NT2/D1 (cell line): ENCODE data around the gene NKAIN2.
"Not testable (repeated sequence)": the region's sequence is repeated elsewhere in the genome, so short reads cannot be mapped to it uniquely, and the experiment has no call there.

ENCODE experiments used
- DNase-seq: peaks from one replicate; pipeline ENCODE4 v3.0.0-alpha.2; 2011; ENCODE audit warnings: low read depth, low spot score
- H3K27me3 ChIP-seq: 2 replicates; pipeline ENCODE4 v1.6.0; 2011; ENCODE audit warnings: mild to moderate bottlenecking; ENCODE audit not compliant: insufficient read length, insufficient read depth
- H3K36me3 ChIP-seq: 2 replicates; pipeline ENCODE4 v1.6.1; 2011; ENCODE audit warnings: mild to moderate bottlenecking, low read length, mixed read lengths; ENCODE audit not compliant: insufficient read depth, insufficient read length
- H3K4me1 ChIP-seq: 2 replicates; pipeline ENCODE4 v1.5.1; 2011; ENCODE audit not compliant: insufficient read depth, insufficient read length
- H3K4me3 ChIP-seq: 2 replicates; pipeline ENCODE4 v1.5.1; 2011; ENCODE audit warnings: low read depth; ENCODE audit not compliant: insufficient read length
- H3K9ac ChIP-seq: 2 replicates; pipeline ENCODE4 v1.6.0; 2011; ENCODE audit warnings: low read depth; ENCODE audit not compliant: insufficient read length
- H3K9me3 ChIP-seq: 2 replicates; pipeline ENCODE4 v1.5.1; 2011; ENCODE audit warnings: mild to moderate bottlenecking, low read length; ENCODE audit not compliant: insufficient read depth
- SUZ12 ChIP-seq: IDR thresholded peaks from 2 replicates; pipeline ENCODE4 v1.6.1; 2011; ENCODE audit not compliant: insufficient read length, insufficient read depth; ENCODE audit errors: extremely low read depth
- YY1 ChIP-seq: IDR thresholded peaks from 2 replicates; pipeline ENCODE4 v1.6.1; 2011; ENCODE audit not compliant: insufficient read length, insufficient read depth
- ZNF274 ChIP-seq: IDR thresholded peaks from 2 replicates; pipeline ENCODE4 v1.6.1; 2011; ENCODE audit warnings: mild to moderate bottlenecking, low read depth, low read length

Gene NKAIN2

DNA sequence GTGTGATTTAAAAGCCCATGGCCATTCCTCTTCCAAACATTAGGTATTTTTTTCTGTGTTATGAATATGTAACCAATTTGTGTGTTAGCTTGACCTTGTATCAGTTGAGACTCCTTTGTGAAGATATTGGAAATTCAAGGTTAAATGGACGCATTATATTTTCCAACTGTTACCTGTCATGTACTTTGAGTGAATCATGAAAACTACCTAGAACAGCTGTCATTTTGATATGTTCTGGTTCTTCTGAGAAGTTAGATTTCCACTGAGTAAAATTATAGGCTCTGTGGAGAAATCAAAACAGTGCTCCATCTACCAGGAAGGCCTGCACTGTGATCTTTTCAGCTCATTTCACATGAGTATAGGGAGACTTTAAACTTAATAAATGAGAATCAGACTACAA, 470.0 kb downstream of the NKAIN2 start:
- Histone ChIP-seq H3K9ac (no peak overlapping the region), H3K4me3 (no peak overlapping the region), H3K27me3 (no peaks in the 10 kb centered on the region), H3K36me3 (no peaks in the 10 kb centered on the region), H3K4me1 (no peaks in the 10 kb centered on the region), H3K9me3 (no peaks in the 10 kb centered on the region; the same call in 1 of the 2 replicates)
- DNase-seq, result no peak
- no peak for TF ChIP-seq SUZ12

DNA sequence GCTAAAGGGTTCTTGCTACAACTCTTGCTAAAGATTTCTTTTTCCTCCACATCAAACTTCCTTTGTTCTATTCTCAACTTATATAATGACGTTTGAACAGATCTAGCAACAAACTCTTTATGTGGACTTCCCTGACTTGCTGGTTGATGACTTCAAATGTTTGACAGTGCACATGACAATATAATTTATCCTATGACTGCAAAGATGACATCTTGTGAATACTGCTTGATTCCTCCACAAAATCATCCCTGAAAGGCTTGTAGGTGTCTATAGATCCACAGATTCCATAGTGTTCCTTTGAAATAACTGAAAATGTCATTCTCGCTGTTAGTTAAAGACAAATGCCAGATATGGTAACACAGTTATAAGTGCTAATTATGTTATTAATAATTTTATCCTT, 478.9 kb downstream of the NKAIN2 start:
- no peak for DNase-seq
- Histone ChIP-seq H3K4me1 (no peaks in the 10 kb centered on the region), H3K9ac (no peak overlapping the region), H3K27me3 (no peaks in the 10 kb centered on the region), H3K4me3 (no peak overlapping the region), H3K9me3 (no peaks in the 10 kb centered on the region), H3K36me3 (no peaks in the 10 kb centered on the region)
- no peak for TF ChIP-seq YY1
- no peak for TF ChIP-seq SUZ12
- TF ChIP-seq ZNF274, result no peak

DNA sequence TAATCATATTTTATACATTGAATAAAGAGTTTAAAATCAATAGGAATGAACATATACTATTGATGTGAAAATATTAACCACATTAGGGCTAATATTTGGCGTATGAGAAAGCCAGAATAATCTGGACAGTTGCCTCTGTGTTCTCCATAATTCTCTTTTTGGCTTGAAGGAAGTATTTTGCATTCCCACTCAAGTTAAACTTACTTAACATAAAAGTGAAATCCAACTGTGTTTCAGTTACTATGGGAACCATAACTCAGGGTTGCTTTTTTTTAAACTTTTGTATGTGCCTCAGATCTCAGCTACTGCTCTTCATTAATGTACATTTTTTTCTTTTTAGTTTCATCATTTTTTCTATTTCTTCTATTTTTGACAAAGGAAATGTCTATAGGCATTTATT, 479.8 kb downstream of the NKAIN2 start:
- Histone ChIP-seq H3K4me1 (no peaks in the 10 kb centered on the region), H3K4me3 (no peak overlapping the region), H3K36me3 (no peaks in the 10 kb centered on the region), H3K9ac (no peak overlapping the region), H3K9me3 (no peaks in the 10 kb centered on the region), H3K27me3 (no peaks in the 10 kb centered on the region)
- no peak for TF ChIP-seq YY1
- no peak for TF ChIP-seq ZNF274
- no peak for TF ChIP-seq SUZ12
- no peak for DNase-seq

DNA sequence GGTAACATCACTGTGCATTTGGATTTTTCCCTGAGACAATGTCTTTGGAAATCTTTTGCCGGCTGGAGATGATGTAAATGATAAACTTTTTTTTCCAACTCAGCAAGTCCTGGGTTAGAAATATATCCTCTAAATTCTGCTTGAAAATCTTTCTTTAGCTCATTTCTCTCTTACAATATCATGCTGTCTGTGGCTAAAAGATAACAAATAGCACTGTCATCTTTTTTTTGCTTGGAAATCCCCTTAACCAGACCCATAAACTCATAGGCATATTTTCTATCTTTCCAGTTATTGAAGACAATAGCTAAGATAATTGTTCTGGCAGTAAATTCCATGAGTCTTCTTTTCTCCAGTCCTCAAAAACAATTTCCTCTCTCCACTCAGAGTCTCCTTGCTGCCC, 481.5 kb downstream of the NKAIN2 start:
- H3K27me3 ChIP-seq, result no peaks in the 10 kb centered on the region
- no peak overlapping the region for H3K9ac ChIP-seq
- no peaks in the 10 kb centered on the region for H3K4me1 ChIP-seq
- no peaks in the 10 kb centered on the region for H3K9me3 ChIP-seq
- H3K36me3 ChIP-seq, result no peaks in the 10 kb centered on the region
- DNase-seq, result no peak
- TF ChIP-seq SUZ12, result no peak
- H3K4me3 ChIP-seq, result no peak overlapping the region

DNA sequence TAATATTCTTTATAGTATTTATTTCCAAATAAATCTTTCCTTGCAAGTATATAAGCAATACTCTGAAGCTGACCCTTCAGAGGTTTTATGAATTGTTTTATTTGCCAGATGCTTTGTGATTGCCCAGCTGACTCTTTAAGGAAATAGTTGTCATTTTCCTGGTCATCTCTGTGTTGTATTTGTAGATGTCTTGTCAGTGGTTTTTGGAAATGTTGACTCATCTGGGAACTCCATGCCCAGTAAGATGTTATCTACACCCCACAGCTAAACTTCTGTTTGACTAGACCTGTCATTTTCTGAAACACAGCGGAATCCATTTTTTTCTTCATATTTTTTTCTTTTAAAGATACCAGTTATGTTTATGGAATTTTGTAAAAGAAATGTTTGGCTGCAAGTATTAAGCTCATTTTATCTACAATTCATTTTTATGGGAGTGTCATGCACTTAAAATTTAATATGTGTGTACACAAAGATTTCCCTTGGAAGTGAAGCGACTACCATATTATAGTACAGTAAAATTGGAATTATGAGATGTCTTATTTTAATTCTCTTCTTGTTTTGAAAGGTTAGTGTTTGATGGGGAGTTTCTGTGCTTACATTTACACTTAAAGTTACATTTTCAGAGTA, 491.0 kb downstream of the NKAIN2 start:
- TF ChIP-seq YY1, result no peak
- TF ChIP-seq SUZ12, result no peak
- TF ChIP-seq ZNF274, result no peak
- no peaks in the 10 kb centered on the region for H3K36me3 ChIP-seq

DNA sequence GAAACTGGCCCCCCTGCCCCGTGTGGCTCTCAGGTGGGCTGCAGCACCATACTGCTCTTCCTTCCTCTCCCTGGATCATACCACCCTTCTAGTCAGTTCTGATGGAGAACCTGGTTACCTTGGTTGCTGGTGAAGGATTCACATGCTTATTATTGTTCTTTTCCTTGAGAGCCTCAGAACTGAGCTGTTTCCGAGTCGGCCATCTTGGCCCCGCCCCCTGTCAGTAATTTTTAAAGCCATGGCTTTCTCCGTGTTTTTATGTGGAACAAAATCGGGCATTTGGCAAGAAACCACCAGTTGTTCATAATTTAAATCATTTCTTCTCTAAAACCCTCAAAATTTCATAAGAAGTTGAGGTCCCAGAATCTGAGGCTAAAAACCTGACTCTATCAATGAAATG, 493.8 kb downstream of the NKAIN2 start:
- no peak for TF ChIP-seq YY1
- TF ChIP-seq SUZ12, result no peak
- no peak for TF ChIP-seq ZNF274
- Histone ChIP-seq H3K27me3 (no peaks in the 10 kb centered on the region), H3K4me1 (no peaks in the 10 kb centered on the region), H3K36me3 (no peaks in the 10 kb centered on the region), H3K4me3 (no peak overlapping the region), H3K9me3 (peaks cover 22% of the 10 kb centered on the region; the same call in 1 of the 2 replicates), H3K9ac (no peak overlapping the region)
- no peak for DNase-seq

More for the DNA sequence above, 491.0 kb downstream of the NKAIN2 start:
- H3K9me3 ChIP-seq, result peaks cover 1% of the 10 kb centered on the region; the same call in 1 of the 2 replicates
- H3K27me3 ChIP-seq, result no peaks in the 10 kb centered on the region
- DNase-seq, result no peak
- H3K4me3 ChIP-seq, result no peak overlapping the region
- no peaks in the 10 kb centered on the region for H3K4me1 ChIP-seq
- no peak overlapping the region for H3K9ac ChIP-seq

- TF ChIP-seq SUZ12 (no peak), ZNF274 (no peak), YY1 (no peak)
- no peak for DNase-seq
- Histone ChIP-seq H3K9ac (no peak overlapping the region), H3K4me3 (no peak overlapping the region), H3K27me3 (no peaks in the 10 kb centered on the region), H3K4me1 (no peaks in the 10 kb centered on the region), H3K36me3 (no peaks in the 10 kb centered on the region), H3K9me3 (peaks cover 22% of the 10 kb centered on the region; the same call in 1 of the 2 replicates)
These were observed 495.1 kb downstream of the NKAIN2 start for GRCh38 chr6:124298730-124299129.

DNA sequence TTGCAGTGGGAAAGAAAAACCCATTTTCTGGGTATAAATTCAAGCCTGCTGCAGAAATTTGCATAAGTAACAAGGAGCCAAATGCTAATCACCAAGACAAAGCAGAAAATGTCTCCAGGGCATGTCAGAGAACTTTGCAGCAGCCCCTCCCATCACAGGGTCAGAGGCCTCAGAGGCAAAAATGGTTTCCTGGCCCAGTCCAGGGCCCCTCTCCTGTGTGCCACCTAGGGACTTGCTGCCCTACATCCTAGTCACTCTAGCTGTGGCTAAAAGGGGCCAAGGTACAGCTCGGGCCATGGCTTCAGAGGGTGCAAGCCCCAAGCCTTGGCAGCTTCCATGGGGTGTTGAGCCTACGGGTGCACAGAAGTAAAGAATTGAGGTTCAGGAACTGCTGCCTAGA, 497.2 kb downstream of the NKAIN2 start:
- not testable (repeated sequence) for H3K9ac ChIP-seq

More for the DNA sequence above, 497.2 kb downstream of the NKAIN2 start:
- H3K36me3 ChIP-seq, H3K4me3 ChIP-seq, H3K27me3 ChIP-seq, H3K4me1 ChIP-seq, DNase-seq: not testable (repeated sequence)
- peaks cover 22% of the 10 kb centered on the region; the same call in 1 of the 2 replicates for H3K9me3 ChIP-seq
